ENCODE measurements around the gene HOXB8. TPM values are rescaled to one million over a fixed set of nuclear protein-coding genes. Genes with fewer than 3 reads are reported as not detected.

The HOXB8 gene
- total RNA-seq, 4 donors from 2014 or later = 0.75 TPM; not detected in 3

- no peak for TF ChIP-seq CTCF (IDR thresholded peaks at IDR 0.05; ENCODE audit: low read depth)
Measured at GRCh38 chr17:48604770-48605329, 10.2 kb downstream of the HOXB8 start, which contains the start of gene HOXB6. Gene HOXB6, minus strand, starts transcription at chr17:48604986. Its CDS starts 6,836 bp downstream, at chr17:48598150.

- no peak for TF ChIP-seq CTCF (IDR thresholded peaks at IDR 0.05; ENCODE audit: low read depth)
Measured at GRCh38 chr17:48603959-48604769, 10.9 kb downstream of the HOXB8 start.

- TF ChIP-seq CTCF (IDR thresholded peaks at IDR 0.05; ENCODE audit: low read depth) = no peak
Measured at GRCh38 chr17:48601539-48602425, 13.3 kb downstream of the HOXB8 start.

DNA sequence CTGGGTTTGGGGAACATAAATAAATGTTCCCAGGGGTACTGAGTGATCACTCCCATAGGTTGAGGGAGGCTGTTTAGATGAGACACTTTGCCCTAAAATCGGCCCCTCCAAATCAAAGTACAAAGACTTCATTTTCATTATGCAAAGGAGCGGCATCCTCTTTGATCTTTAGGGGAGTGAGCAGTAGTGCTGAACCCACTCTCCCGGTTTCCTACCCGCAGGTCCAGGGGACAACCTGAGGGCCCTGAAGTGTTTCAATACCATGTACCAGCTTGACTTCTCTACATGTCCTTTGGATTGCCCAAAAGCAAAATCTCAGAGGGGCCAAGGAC is 13.9 kb downstream of the HOXB8 start:
- TF ChIP-seq CTCF (IDR thresholded peaks at IDR 0.05; ENCODE audit: low read depth) = no peak

DNA sequence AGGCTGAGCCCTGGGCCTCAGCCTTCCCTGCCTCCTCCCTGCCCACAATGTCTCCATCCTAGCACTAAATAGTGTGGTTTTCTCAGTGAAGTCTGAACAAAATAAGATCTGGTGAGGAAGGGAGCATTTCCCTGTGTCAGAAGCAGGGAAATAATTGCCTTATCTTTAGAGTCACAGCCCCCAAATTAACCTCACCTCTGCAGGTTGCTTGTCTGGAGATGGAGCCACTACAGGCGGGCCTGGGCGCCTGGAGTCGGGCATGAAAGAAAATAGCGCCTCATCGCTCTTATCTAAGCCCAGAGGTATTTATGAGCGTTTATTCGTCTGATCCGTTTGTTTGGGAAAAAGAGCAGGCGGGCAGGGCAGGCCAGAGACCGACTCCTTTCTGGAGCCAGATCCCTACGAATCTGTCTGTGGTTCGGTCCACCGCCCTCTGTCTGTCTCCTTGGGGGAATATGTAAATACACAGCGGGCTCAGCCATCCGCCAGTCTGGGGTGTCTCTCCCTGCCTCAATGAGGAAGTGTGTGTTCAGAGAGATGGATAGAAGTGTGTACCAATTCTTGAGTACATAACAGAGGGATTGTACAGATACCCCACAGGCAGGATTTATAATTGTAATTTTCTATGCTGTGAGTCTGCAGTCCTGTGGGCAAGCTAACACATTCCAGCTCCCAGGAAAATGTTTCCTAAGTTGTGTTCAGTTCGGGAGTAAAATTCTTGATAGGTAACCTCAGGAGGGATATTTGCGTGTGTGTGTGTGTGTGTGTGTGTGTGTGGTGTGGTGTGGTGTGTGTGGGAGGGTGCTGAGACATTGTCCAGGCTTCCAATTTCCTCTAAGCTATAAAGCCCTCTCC is 14.6 kb downstream of the HOXB8 start:
- no peak for TF ChIP-seq CTCF (IDR thresholded peaks at IDR 0.05; ENCODE audit: low read depth)

DNA sequence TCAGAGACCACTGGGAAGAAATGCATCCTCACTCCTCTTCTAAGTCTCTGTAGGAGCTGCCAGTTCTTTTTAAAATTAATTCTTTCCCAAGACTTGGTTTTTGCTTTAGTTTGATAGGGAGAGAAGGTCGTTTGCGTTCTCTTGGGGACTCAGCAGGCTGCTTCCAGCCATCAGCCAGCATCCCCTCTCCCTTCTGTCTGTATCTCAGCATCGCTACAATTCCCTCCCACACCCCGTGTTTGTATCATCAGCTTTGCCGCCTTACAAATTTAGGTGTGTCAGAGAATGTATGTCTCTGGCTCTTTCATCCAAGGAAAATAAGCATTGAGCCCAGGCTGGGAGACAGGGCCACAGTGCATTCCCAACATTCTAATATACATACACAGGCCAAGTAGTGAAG is 15.7 kb downstream of the HOXB8 start:
- no peak for TF ChIP-seq CTCF (IDR thresholded peaks at IDR 0.05; ENCODE audit: low read depth)
